Measurements from ENCODE around the gene MASP2.

- TF ChIP-seq POLR2A (IDR thresholded peaks at IDR 0.05; ENCODE audit: low read length): no peak
- no peak for TF ChIP-seq GATA1 (IDR thresholded peaks at IDR 0.05; ENCODE audit: low read depth, low read length)
Observed at GRCh38 chr1:11044086-11044848, 2.8 kb downstream of the MASP2 start.

Measured in erythroblast (primary cell).